IMR-90 (cell line): ENCODE results near the gene LCA5L.

Source experiments
- POLR2A ChIP-seq: IDR thresholded peaks from 2 replicates; pipeline ENCODE4 v1.6.1; 2012; ENCODE audit warnings: mild to moderate bottlenecking, low read depth, low read length
- RFX5 ChIP-seq: IDR thresholded peaks from 2 replicates; pipeline ENCODE4 v1.8.0; 2012; ENCODE audit warnings: low read depth, mild to moderate bottlenecking, low read length, moderate library complexity
- TF ChIP-seq, protein P1 (sequence below): conservative IDR thresholded peaks from 2 replicates; pipeline ENCODE4 v1.5.1; 2012; ENCODE audit warnings: mild to moderate bottlenecking, low read depth, low read length, improper control_type of control experiment

DNA sequence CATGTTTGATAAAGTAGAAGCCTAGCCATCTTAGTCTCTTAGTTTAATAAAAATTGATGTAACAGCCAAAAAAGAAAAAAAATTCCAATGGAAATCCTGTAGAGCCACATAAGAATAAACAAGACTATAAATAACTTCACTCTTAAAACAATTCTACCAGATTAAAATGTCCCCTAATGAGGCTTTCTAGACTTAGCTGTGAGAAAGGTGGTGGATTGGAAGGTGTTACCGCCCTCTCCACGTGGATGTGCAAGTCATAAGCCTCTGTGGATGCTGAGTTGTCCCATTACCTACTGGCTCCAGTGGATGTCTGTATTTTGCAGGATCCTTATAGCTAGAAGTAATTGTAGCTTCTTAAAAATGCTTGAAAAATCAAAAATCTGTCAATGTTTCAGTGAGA, 14.6 kb downstream of the LCA5L start:
- TF ChIP-seq, protein P1, sequence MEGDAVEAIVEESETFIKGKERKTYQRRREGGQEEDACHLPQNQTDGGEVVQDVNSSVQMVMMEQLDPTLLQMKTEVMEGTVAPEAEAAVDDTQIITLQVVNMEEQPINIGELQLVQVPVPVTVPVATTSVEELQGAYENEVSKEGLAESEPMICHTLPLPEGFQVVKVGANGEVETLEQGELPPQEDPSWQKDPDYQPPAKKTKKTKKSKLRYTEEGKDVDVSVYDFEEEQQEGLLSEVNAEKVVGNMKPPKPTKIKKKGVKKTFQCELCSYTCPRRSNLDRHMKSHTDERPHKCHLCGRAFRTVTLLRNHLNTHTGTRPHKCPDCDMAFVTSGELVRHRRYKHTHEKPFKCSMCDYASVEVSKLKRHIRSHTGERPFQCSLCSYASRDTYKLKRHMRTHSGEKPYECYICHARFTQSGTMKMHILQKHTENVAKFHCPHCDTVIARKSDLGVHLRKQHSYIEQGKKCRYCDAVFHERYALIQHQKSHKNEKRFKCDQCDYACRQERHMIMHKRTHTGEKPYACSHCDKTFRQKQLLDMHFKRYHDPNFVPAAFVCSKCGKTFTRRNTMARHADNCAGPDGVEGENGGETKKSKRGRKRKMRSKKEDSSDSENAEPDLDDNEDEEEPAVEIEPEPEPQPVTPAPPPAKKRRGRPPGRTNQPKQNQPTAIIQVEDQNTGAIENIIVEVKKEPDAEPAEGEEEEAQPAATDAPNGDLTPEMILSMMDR: no peak
- no peak for TF ChIP-seq POLR2A
- TF ChIP-seq RFX5: no peak
